OCI-LY3 (cell line): Measurements from ENCODE around the gene EFCAB8.

ENCODE experiments used
- EZH2phosphoT487 ChIP-seq: fragments of 200-600 bp; shearing (Covaris generic); IDR thresholded peaks from 2 replicates; pipeline ENCODE4 v1.6.1; 2018; ENCODE audit warnings: antibody characterized with exemption, mixed run types, low read depth
- TF ChIP-seq, protein P1 (sequence below): fragments of 200-600, 300-600 bp; sonication (generic); IDR thresholded peaks from 2 replicates; pipeline ENCODE4 v1.5.1; 2014; ENCODE audit warnings: antibody characterized with exemption, low read length, low read depth

DNA sequence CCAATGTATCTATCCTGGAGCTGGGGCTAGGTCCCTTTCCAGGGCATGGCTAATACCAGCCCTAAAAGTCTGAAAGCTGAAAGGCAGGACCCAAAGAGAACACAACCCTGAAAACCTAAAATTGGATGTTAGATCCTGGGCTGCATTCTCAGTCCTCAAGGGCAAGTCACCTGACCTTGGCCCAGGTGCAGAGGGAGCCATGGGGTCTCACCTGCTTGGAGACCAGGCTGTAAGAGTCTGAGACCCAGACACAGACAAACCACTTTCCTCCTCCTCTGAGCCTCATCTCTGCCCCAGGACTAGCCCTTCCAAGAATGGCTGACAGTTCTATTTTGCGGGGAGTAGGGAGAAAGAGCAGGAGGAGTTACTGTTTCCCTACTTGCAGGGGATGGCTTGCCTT lies 60.0 kb downstream of the EFCAB8 start:
- TF ChIP-seq, protein P1, sequence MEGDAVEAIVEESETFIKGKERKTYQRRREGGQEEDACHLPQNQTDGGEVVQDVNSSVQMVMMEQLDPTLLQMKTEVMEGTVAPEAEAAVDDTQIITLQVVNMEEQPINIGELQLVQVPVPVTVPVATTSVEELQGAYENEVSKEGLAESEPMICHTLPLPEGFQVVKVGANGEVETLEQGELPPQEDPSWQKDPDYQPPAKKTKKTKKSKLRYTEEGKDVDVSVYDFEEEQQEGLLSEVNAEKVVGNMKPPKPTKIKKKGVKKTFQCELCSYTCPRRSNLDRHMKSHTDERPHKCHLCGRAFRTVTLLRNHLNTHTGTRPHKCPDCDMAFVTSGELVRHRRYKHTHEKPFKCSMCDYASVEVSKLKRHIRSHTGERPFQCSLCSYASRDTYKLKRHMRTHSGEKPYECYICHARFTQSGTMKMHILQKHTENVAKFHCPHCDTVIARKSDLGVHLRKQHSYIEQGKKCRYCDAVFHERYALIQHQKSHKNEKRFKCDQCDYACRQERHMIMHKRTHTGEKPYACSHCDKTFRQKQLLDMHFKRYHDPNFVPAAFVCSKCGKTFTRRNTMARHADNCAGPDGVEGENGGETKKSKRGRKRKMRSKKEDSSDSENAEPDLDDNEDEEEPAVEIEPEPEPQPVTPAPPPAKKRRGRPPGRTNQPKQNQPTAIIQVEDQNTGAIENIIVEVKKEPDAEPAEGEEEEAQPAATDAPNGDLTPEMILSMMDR, result no peak
- no peak for TF ChIP-seq EZH2phosphoT487
